Neuronal stem cell (in vitro differentiated cells): Measurements from ENCODE around the gene C5.

Experiments used
- DNase-seq: peaks from one replicate; pipeline ENCODE4 v3.0.0-alpha.2; 2013; ENCODE audit warnings: low spot score
- H2AFZ ChIP-seq: one replicate; pipeline ENCODE4 v1.6.1; 2013; ENCODE audit warnings: mild to moderate bottlenecking, low read length, inconsistent platforms
- H2AK5ac ChIP-seq: 2 replicates; pipeline ENCODE4 v1.6.1; 2013; ENCODE audit warnings: low read depth, mild to moderate bottlenecking, inconsistent platforms, low read length, moderate library complexity, mixed read lengths
- H2BK120ac ChIP-seq: 2 replicates; pipeline ENCODE4 v1.6.1; 2013; ENCODE audit warnings: low read depth, mild to moderate bottlenecking, inconsistent platforms, low read length, moderate library complexity, mixed read lengths
- H2BK12ac ChIP-seq: one replicate; pipeline ENCODE4 v1.6.1; 2013; ENCODE audit warnings: low read length, inconsistent platforms
- H2BK15ac ChIP-seq: 2 replicates; pipeline ENCODE4 v1.6.1; 2013; ENCODE audit warnings: mild to moderate bottlenecking, low read length, inconsistent platforms, mixed read lengths
- H2BK5ac ChIP-seq: one replicate; pipeline ENCODE4 v1.6.1; 2013; ENCODE audit warnings: inconsistent platforms, mild to moderate bottlenecking, low read length, moderate library complexity
- H3K14ac ChIP-seq: one replicate; pipeline ENCODE4 v1.6.1; 2013; ENCODE audit warnings: low read length, inconsistent platforms
- H3K18ac ChIP-seq: 2 replicates; pipeline ENCODE4 v1.6.1; 2013; ENCODE audit warnings: low read length, inconsistent platforms
- H3K23ac ChIP-seq: 2 replicates; pipeline ENCODE4 v1.6.1; 2013; ENCODE audit warnings: low read depth, mild to moderate bottlenecking, mixed read lengths, low read length, inconsistent platforms; ENCODE audit not compliant: poor library complexity
- H3K27ac ChIP-seq: replicated peaks from 3 replicates; pipeline ENCODE4 v1.5.1; 2013; ENCODE audit warnings: low read length, inconsistent platforms
- H3K27me3 ChIP-seq, 3 experiments: 2 replicates each; pipeline ENCODE4 v1.6.1; 2013; ENCODE audit warnings: low read length in 3 of 3, mild to moderate bottlenecking in 2 of 3, inconsistent platforms in 1 of 3, low read depth in 1 of 3, mixed read lengths in 1 of 3, moderate library complexity in 1 of 3; ENCODE audit not compliant: control insufficient read depth in 3 of 3, insufficient read depth in 3 of 3
- H3K36me3 ChIP-seq, 2 donors: replicated peaks in 1 of 2; 2 replicates each; pipeline ENCODE4 v1.6.1; 2013; ENCODE audit warnings: low read length in 2 of 2; ENCODE audit not compliant: control insufficient read depth in 2 of 2, insufficient read depth in 2 of 2
- H3K4ac ChIP-seq: 2 replicates; pipeline ENCODE4 v1.6.1; 2013; ENCODE audit warnings: inconsistent platforms, mild to moderate bottlenecking, low read length, moderate library complexity
- H3K4me1 ChIP-seq, 2 donors: 1 replicate in 1 of 2; 2 replicates in 1 of 2; pipeline ENCODE4 v1.6.1; 2013; ENCODE audit warnings: low read length in 2 of 2, low read depth in 1 of 2; ENCODE audit not compliant: control insufficient read depth in 2 of 2, insufficient read depth in 1 of 2
- H3K4me2 ChIP-seq: one replicate; pipeline ENCODE4 v1.6.1; 2013; ENCODE audit warnings: mild to moderate bottlenecking, low read length, inconsistent platforms; ENCODE audit not compliant: insufficient read depth, poor library complexity, severe bottlenecking
- H3K4me3 ChIP-seq, 2 donors: 2 replicates each; pipeline ENCODE4 v1.5.1; 2013; ENCODE audit warnings: low read length in 2 of 2, mild to moderate bottlenecking in 2 of 2, inconsistent platforms in 1 of 2, moderate library complexity in 1 of 2
- H3K79me1 ChIP-seq: one replicate; pipeline ENCODE4 v1.6.1; 2013; ENCODE audit warnings: low read depth, mild to moderate bottlenecking, inconsistent platforms, low read length, moderate library complexity
- H3K9ac ChIP-seq: one replicate; pipeline ENCODE4 v1.6.1; 2013; ENCODE audit warnings: mild to moderate bottlenecking, low read depth, low read length, inconsistent platforms; ENCODE audit not compliant: poor library complexity
- H3K9me3 ChIP-seq, 2 donors: replicated peaks in 1 of 2; 2 replicates each; pipeline versions ENCODE3 to v1.6.1; 2013; ENCODE audit warnings: low read length in 2 of 2, mild to moderate bottlenecking in 2 of 2, inconsistent platforms in 1 of 2, low read depth in 1 of 2, mixed read lengths in 1 of 2, moderate library complexity in 1 of 2; ENCODE audit not compliant: control insufficient read depth in 2 of 2, insufficient read depth in 1 of 2
- H4K8ac ChIP-seq: one replicate; pipeline ENCODE4 v1.6.1; 2013; ENCODE audit warnings: low read depth, mild to moderate bottlenecking, inconsistent platforms, low read length, moderate library complexity
- H4K91ac ChIP-seq: one replicate; pipeline ENCODE4 v1.6.1; 2013; ENCODE audit warnings: low read length, low read depth, mild to moderate bottlenecking, inconsistent platforms; ENCODE audit not compliant: poor library complexity
- WGBS, 2 donors: extraction: QIAGEN DNeasy Blood & Tissue Kit; methylation state at CpG; one replicate each; pipeline ENCODE4 v1.1.7; 2013; ENCODE audit warnings: missing lambda C conversion rate in 2 of 2, mixed read lengths in 1 of 2; ENCODE audit not compliant: insufficient read length in 2 of 2, insufficient replicate concordance in 1 of 2; ENCODE audit errors: extremely low coverage in 2 of 2; 5-methylcytosine and 5-hydroxymethylcytosine counted together

C5 gene

DNA sequence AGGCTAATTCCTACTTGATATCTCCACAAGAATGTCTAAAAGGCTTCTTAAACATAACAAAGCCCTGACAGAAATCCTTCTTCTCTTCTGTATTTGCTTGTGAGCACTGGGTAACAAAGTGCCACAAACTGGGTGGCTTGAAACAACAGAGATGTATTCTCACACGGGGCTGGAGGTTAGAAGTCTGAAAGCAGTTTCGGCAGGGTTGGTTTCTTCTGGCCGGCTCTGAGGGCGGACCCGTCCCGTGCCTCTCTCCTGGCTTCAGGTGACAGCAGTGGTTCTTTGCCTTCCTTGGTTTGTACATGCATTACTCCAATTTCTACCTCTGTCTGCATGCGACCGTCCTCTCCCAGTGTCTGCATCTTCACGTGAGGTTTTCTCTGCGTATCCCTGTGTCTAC lies 109.5 kb downstream of the C5 start:
- no CpG with 5 or more reads among the region's 10 CpGs for WGBS, 2 donors
- Histone ChIP-seq H3K9me3 (no peaks in the 10 kb centered on the region), H4K8ac (no peak overlapping the region), H3K4me1 (peaks cover 6 to 9% of the 10 kb centered on the region in 2 donors), H4K91ac (no peak overlapping the region), H3K9ac (no peak overlapping the region), H3K27me3 (no peaks in the 10 kb centered on the region), H3K79me1 (peaks cover 2% of the 10 kb centered on the region), H2BK120ac (no peak overlapping the region), H2BK5ac (no peak overlapping the region), H2AK5ac (no peak overlapping the region), H3K4me3 (no peak overlapping the region), H2BK15ac (no peak overlapping the region), H3K4me2 (no peak overlapping the region), H3K18ac (no peak overlapping the region), H3K14ac (no peak overlapping the region), H3K23ac (no peak overlapping the region), H2BK12ac (no peak overlapping the region), H3K27ac (no peak overlapping the region), H3K36me3 (no peaks in the 10 kb centered on the region), H3K4ac (no peak overlapping the region), H2AFZ (no peak overlapping the region)
- no peak for DNase-seq

- H3K4me1 ChIP-seq: peaks cover 6 to 9% of the 10 kb centered on the region in 2 donors
These were observed 111.2 kb downstream of the C5 start for GRCh38 chr9:120938851-120939250.

DNA sequence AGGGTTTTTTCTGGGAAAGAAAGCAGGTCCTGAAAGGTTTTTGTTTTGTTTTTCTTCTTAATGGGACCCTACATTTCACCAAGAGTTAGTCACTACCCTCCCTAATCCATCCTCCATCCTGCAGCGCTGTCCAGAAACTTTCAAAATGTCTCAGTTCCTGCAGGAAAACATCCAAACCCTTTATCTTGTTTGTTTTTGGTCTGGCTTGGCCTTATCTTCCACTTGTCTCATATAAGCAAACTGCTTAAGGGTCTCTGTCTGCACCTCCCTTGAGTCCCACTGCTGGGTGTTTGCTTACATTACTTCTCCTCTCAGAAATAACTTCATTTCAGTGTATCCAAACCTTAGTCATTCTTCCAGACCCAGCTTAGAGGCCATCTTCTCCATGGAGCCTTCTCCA lies 112.5 kb downstream of the C5 start:
- WGBS, 2 donors: no CpG with 5 or more reads among the region's 1 CpG
- Histone ChIP-seq H2BK15ac (no peak overlapping the region), H2AK5ac (no peak overlapping the region), H3K4ac (no peak overlapping the region), H2BK120ac (no peak overlapping the region), H3K14ac (no peak overlapping the region), H2AFZ (peak overlapping the region; percentile 31), H3K9me3 (no peaks in the 10 kb centered on the region), H2BK12ac (no peak overlapping the region), H3K79me1 (peaks cover 2% of the 10 kb centered on the region), H3K23ac (no peak overlapping the region), H3K36me3 (no peaks in the 10 kb centered on the region), H3K27ac (no peak overlapping the region), H2BK5ac (no peak overlapping the region), H3K4me2 (no peak overlapping the region), H3K9ac (no peak overlapping the region), H4K91ac (no peak overlapping the region), H3K27me3 (no peaks in the 10 kb centered on the region), H4K8ac (no peak overlapping the region), H3K4me1 (peaks cover 4 to 7% of the 10 kb centered on the region in 2 donors), H3K18ac (no peak overlapping the region), H3K4me3 (no peak overlapping the region)
- DNase-seq: no peak

More at GRCh38 chr9:120938851-120939250, 111.2 kb downstream of the C5 start:
- H3K27ac ChIP-seq: no peak overlapping the region
- no peak overlapping the region for H4K91ac ChIP-seq
- no CpG with 5 or more reads among the region's 3 CpGs for WGBS, 2 donors
- H2BK120ac ChIP-seq: no peak overlapping the region
- H2AFZ ChIP-seq: no peak overlapping the region
- H3K79me1 ChIP-seq: peaks cover 2% of the 10 kb centered on the region
- no peaks in the 10 kb centered on the region for H3K27me3 ChIP-seq
- H3K23ac ChIP-seq: no peak overlapping the region
- DNase-seq: no peak
- no peak overlapping the region for H3K9ac ChIP-seq
- H4K8ac ChIP-seq: no peak overlapping the region
- H2BK5ac ChIP-seq: no peak overlapping the region
- no peak overlapping the region for H2BK15ac ChIP-seq
- no peak overlapping the region for H3K18ac ChIP-seq
- H2AK5ac ChIP-seq: no peak overlapping the region
- H2BK12ac ChIP-seq: no peak overlapping the region
- no peaks in the 10 kb centered on the region for H3K9me3 ChIP-seq
- H3K4ac ChIP-seq: no peak overlapping the region
- H3K14ac ChIP-seq: no peak overlapping the region
- H3K4me3 ChIP-seq: no peak overlapping the region
- no peak overlapping the region for H3K4me2 ChIP-seq
- no peaks in the 10 kb centered on the region for H3K36me3 ChIP-seq

GRCh38 chr9:120937127-120937526 lies 112.9 kb downstream of the C5 start:
- Histone ChIP-seq H3K79me1 (peaks cover 2% of the 10 kb centered on the region), H3K4ac (no peak overlapping the region), H3K14ac (no peak overlapping the region), H2BK5ac (no peak overlapping the region), H2AK5ac (no peak overlapping the region), H4K8ac (no peak overlapping the region), H2BK15ac (no peak overlapping the region), H4K91ac (no peak overlapping the region), H3K36me3 (no peaks in the 10 kb centered on the region), H2BK12ac (no peak overlapping the region), H3K4me2 (no peak overlapping the region), H3K4me3 (no peak overlapping the region), H3K23ac (no peak overlapping the region), H3K27ac (no peak overlapping the region), H2AFZ (no peak overlapping the region), H2BK120ac (no peak overlapping the region), H3K4me1 (peaks cover 0 to 3% of the 10 kb centered on the region in 2 donors), H3K9me3 (no peaks in the 10 kb centered on the region), H3K9ac (no peak overlapping the region), H3K27me3 (no peaks in the 10 kb centered on the region), H3K18ac (no peak overlapping the region)
- no peak for DNase-seq
- no CpG with 5 or more reads among the region's 1 CpG for WGBS, 2 donors
